ENCODE data around the gene WDR74. TPM values are rescaled to one million over a fixed set of nuclear protein-coding genes. Genes with fewer than 3 reads are reported as not detected.

Gene WDR74
- total RNA-seq, 5 donors from 2014 or later (not counting 1 experiment from before 2014, with no cell fraction given), result 91.3 to 239 (median 103) TPM

GRCh38 chr11:62853279-62853965 is 14.0 kb upstream of the WDR74 start:
- Mint-ChIP-seq H3K4me3 (peak overlapping the region; percentile 93 to 98 (median 97)), H3K27me3 (no peaks in the 10 kb centered on the region), H3K4me1 (peaks cover 46 to 67% (median 62%) of the 10 kb centered on the region in 3 donors), H3K36me3 (peaks cover 38% of the 10 kb centered on the region), H3K9me3 (no peaks in the 10 kb centered on the region), H3K27ac (peak overlapping the region; percentile 94 to 96)
- POLR2A ChIA-PET, result interaction anchor here (0.6 to 6.5 kb wide), 17 partner anchors 9 to 188 kb away, joined by 3 to 71 read pairs (median 4); partner anchors contain the start of genes C11orf98 (in 1 of the 2), CSKMT (in 1 of the 2), LBHD1 (in 1 of the 2) and SLC3A2 (in 1 of the 2)
- DNase-seq (peak in 1 of 35 experiments; percentile 52), ATAC-seq (replicated peaks in 1 of 4) (no peak)
- no peaks in the 10 kb centered on the region for H3K9me3 ChIP-seq
- CTCF ChIA-PET, result interaction anchor here in 1 of 2 donors (1.1 to 1.2 kb wide), 4 partner anchors 11 to 67 kb away, joined by 3 to 4 read pairs (median 4); partner anchors contain the start of gene SLC3A2
- peak overlapping the region; percentile 12 to 81 for H3K4me3 ChIP-seq (ENCODE audit: control insufficient read depth in 1 of 2, extremely low read depth in 1 of 2, low read length in 1 of 2)
- no peaks in the 10 kb centered on the region for H3K27me3 ChIP-seq (replicated peaks in 1 of 2; ENCODE audit: control insufficient read depth in 2 of 2, extremely low read depth in 1 of 2, insufficient read depth in 2 of 2, low read length in 1 of 2)
- H3K36me3 ChIP-seq (ENCODE audit: control insufficient read depth in 2 of 2, extremely low read depth in 1 of 2, insufficient read depth in 1 of 2, low read length in 1 of 2), result peaks cover 0 to 33% of the 10 kb centered on the region in 2 donors
- peaks cover 32 to 40% of the 10 kb centered on the region in 2 experiments for H3K4me1 ChIP-seq (ENCODE audit: control insufficient read depth in 1 of 2, extremely low read depth in 1 of 2, insufficient read depth in 2 of 2, low read length in 2 of 2)
- WGBS (ENCODE audit: insufficient coverage), result 10% methylated on average over 2 of the region's 7 CpGs
- H3K27ac ChIP-seq (ENCODE audit: low read length), result peak overlapping the region; percentile 15

GRCh38 chr11:62852523-62853188 is 13.3 kb upstream of the WDR74 start:
- no peak overlapping the region for H3K4me3 ChIP-seq (ENCODE audit: control insufficient read depth in 1 of 2, extremely low read depth in 1 of 2, low read length in 1 of 2)
- H3K4me3 Mint-ChIP-seq, result peak overlapping the region; percentile 93 to 98 (median 97)

GRCh38 chr11:62851807-62852522 is 12.6 kb upstream of the WDR74 start:
- DNase-seq, result no peak
- H3K4me1 Mint-ChIP-seq, result peaks cover 43 to 58% (median 47%) of the 10 kb centered on the region in 3 donors

More at GRCh38 chr11:62852523-62853188, 13.3 kb upstream of the WDR74 start:
- ChIA-PET CTCF (interaction anchor here in 1 of 2 donors (1.4 kb wide), 1 partner anchor 10 kb away, joined by 4 read pairs; no protein-coding TSS in a partner anchor), POLR2A (interaction anchor here (0.5 to 6.5 kb wide), 6 partner anchors 10 to 99 kb away, joined by 3 to 71 read pairs (median 6); partner anchors contain the start of genes TMEM179B (in 1 of the 2), WDR74 (in 1 of the 2) and ZBTB3 (in 1 of the 2))
- no peaks in the 10 kb centered on the region for H3K27me3 Mint-ChIP-seq
- Histone ChIP-seq H3K36me3 (ENCODE audit: control insufficient read depth in 2 of 2, extremely low read depth in 1 of 2, insufficient read depth in 1 of 2, low read length in 1 of 2) (peaks cover 0 to 33% of the 10 kb centered on the region in 2 donors), H3K27me3 (replicated peaks in 1 of 2; ENCODE audit: control insufficient read depth in 2 of 2, extremely low read depth in 1 of 2, insufficient read depth in 2 of 2, low read length in 1 of 2) (no peaks in the 10 kb centered on the region), H3K9me3 (no peaks in the 10 kb centered on the region), H3K4me1 (ENCODE audit: control insufficient read depth in 1 of 2, extremely low read depth in 1 of 2, insufficient read depth in 2 of 2, low read length in 2 of 2) (peaks cover 32 to 40% of the 10 kb centered on the region in 2 experiments), H3K27ac (ENCODE audit: low read length) (no peak overlapping the region)
- no peaks in the 10 kb centered on the region for H3K9me3 Mint-ChIP-seq
- DNase-seq (no peak), ATAC-seq (replicated peaks in 1 of 4) (no peak)
- peaks cover 38% of the 10 kb centered on the region for H3K36me3 Mint-ChIP-seq
- H3K4me1 Mint-ChIP-seq, result peaks cover 44 to 61% (median 54%) of the 10 kb centered on the region in 3 donors
- H3K27ac Mint-ChIP-seq, result peak overlapping the region; percentile 7 to 96

GRCh38 chr11:62850911-62851806 is 11.8 kb upstream of the WDR74 start:
- peaks cover 38% of the 10 kb centered on the region for H3K36me3 Mint-ChIP-seq

More at GRCh38 chr11:62851807-62852522, 12.6 kb upstream of the WDR74 start:
- ChIA-PET POLR2A (interaction anchor here (0.5 to 6.5 kb wide), 6 partner anchors 9 to 98 kb away, joined by 3 to 71 read pairs (median 4); partner anchors contain the start of genes WDR74 (in 1 of the 2) and ZBTB3 (in 1 of the 2)), CTCF (interaction anchor here (1.0 to 1.4 kb wide), 2 partner anchors 11 to 66 kb away, joined by 3 to 4 read pairs; no protein-coding TSS in a partner anchor)
- Histone ChIP-seq H3K36me3 (ENCODE audit: control insufficient read depth in 2 of 2, extremely low read depth in 1 of 2, insufficient read depth in 1 of 2, low read length in 1 of 2) (peaks cover 0 to 33% of the 10 kb centered on the region in 2 donors), H3K27me3 (replicated peaks in 1 of 2; ENCODE audit: control insufficient read depth in 2 of 2, extremely low read depth in 1 of 2, insufficient read depth in 2 of 2, low read length in 1 of 2) (no peaks in the 10 kb centered on the region), H3K9me3 (no peaks in the 10 kb centered on the region), H3K27ac (ENCODE audit: low read length) (peak overlapping the region; percentile 3), H3K4me1 (ENCODE audit: control insufficient read depth in 1 of 2, extremely low read depth in 1 of 2, insufficient read depth in 2 of 2, low read length in 2 of 2) (peaks cover 32 to 35% of the 10 kb centered on the region in 2 experiments), H3K4me3 (ENCODE audit: control insufficient read depth in 1 of 2, extremely low read depth in 1 of 2, low read length in 1 of 2) (no peak overlapping the region)
- Mint-ChIP-seq H3K27ac (peak overlapping the region; percentile 72 to 76), H3K9me3 (no peaks in the 10 kb centered on the region), H3K4me3 (peak overlapping the region in 2 of 3 donors; percentile 10 to 22), H3K36me3 (peaks cover 38% of the 10 kb centered on the region), H3K27me3 (no peaks in the 10 kb centered on the region)
- ATAC-seq (replicated peaks in 1 of 4), result no peak
- WGBS (ENCODE audit: insufficient coverage), result 46% methylated on average over 3 of the region's 3 CpGs

GRCh38 chr11:62847767-62848314 is 8.5 kb upstream of the WDR74 start:
- no peaks in the 10 kb centered on the region for H3K9me3 ChIP-seq
- H3K27ac Mint-ChIP-seq, result peak overlapping the region; percentile 59 to 68
- H3K27me3 Mint-ChIP-seq, result no peaks in the 10 kb centered on the region
- H3K36me3 ChIP-seq (ENCODE audit: control insufficient read depth in 2 of 2, extremely low read depth in 1 of 2, insufficient read depth in 1 of 2, low read length in 1 of 2), result peaks cover 0 to 16% of the 10 kb centered on the region in 2 donors
- DNase-seq (no peak), ATAC-seq (replicated peaks in 1 of 4) (no peak)
- no peak overlapping the region for H3K4me3 Mint-ChIP-seq
- peaks cover 10% of the 10 kb centered on the region for H3K36me3 Mint-ChIP-seq
- H3K9me3 Mint-ChIP-seq, result no peaks in the 10 kb centered on the region
- ChIA-PET CTCF (interaction anchor here in 1 of 2 donors (0.5 to 0.9 kb wide), 2 partner anchors 8 to 18 kb away, joined by 3 read pairs; no protein-coding TSS in a partner anchor), POLR2A (interaction anchor here in 1 of 2 donors (0.7 kb wide), 1 partner anchor 183 kb away, joined by 3 read pairs; the partner anchor contains the start of genes C11orf98 and CSKMT)
- H3K4me3 ChIP-seq (ENCODE audit: control insufficient read depth in 1 of 2, extremely low read depth in 1 of 2, low read length in 1 of 2), result no peak overlapping the region
- H3K27ac ChIP-seq (ENCODE audit: low read length), result no peak overlapping the region
- H3K4me1 Mint-ChIP-seq, result peaks cover 12 to 26% (median 17%) of the 10 kb centered on the region in 3 donors
- no peaks in the 10 kb centered on the region for H3K27me3 ChIP-seq (replicated peaks in 1 of 2; ENCODE audit: control insufficient read depth in 2 of 2, extremely low read depth in 1 of 2, insufficient read depth in 2 of 2, low read length in 1 of 2)
- peaks cover 5 to 9% of the 10 kb centered on the region in 2 experiments for H3K4me1 ChIP-seq (ENCODE audit: control insufficient read depth in 1 of 2, extremely low read depth in 1 of 2, insufficient read depth in 2 of 2, low read length in 2 of 2)
- WGBS (ENCODE audit: insufficient coverage), result no CpG with 5 or more reads among the region's 1 CpG

More at GRCh38 chr11:62850911-62851806, 11.8 kb upstream of the WDR74 start:
- Histone ChIP-seq H3K27ac (ENCODE audit: low read length) (peak overlapping the region; percentile 13), H3K36me3 (ENCODE audit: control insufficient read depth in 2 of 2, extremely low read depth in 1 of 2, insufficient read depth in 1 of 2, low read length in 1 of 2) (peaks cover 0 to 33% of the 10 kb centered on the region in 2 donors), H3K4me3 (ENCODE audit: control insufficient read depth in 1 of 2, extremely low read depth in 1 of 2, low read length in 1 of 2) (no peak overlapping the region), H3K9me3 (no peaks in the 10 kb centered on the region), H3K27me3 (replicated peaks in 1 of 2; ENCODE audit: control insufficient read depth in 2 of 2, extremely low read depth in 1 of 2, insufficient read depth in 2 of 2, low read length in 1 of 2) (no peaks in the 10 kb centered on the region), H3K4me1 (ENCODE audit: control insufficient read depth in 1 of 2, extremely low read depth in 1 of 2, insufficient read depth in 2 of 2, low read length in 2 of 2) (peaks cover 27 to 28% of the 10 kb centered on the region in 2 experiments)
- DNase-seq, result peak in 1 of 35 experiments; percentile 26
- Mint-ChIP-seq H3K4me3 (peak overlapping the region in 2 of 3 donors; percentile 10 to 22), H3K9me3 (no peaks in the 10 kb centered on the region), H3K27ac (peak overlapping the region; percentile 72 to 76), H3K27me3 (no peaks in the 10 kb centered on the region), H3K4me1 (peaks cover 39 to 52% (median 43%) of the 10 kb centered on the region in 3 donors)
- ATAC-seq (replicated peaks in 1 of 4), result no peak
- POLR2A ChIA-PET, result interaction anchor here (0.6 to 6.5 kb wide), 5 partner anchors 11 to 97 kb away, joined by 3 to 71 read pairs (median 4); partner anchors contain the start of genes WDR74 (in 1 of the 2) and ZBTB3 (in 1 of the 2)
- WGBS (ENCODE audit: insufficient coverage), result 65% methylated on average over 9 of the region's 15 CpGs
- CTCF ChIA-PET, result interaction anchor here (0.8 to 1.4 kb wide), 3 partner anchors 12 to 65 kb away, joined by 3 to 4 read pairs (median 3); no protein-coding TSS in a partner anchor
